Glutamatergic neuron (in vitro differentiated cells): ENCODE data around the gene ALKAL2. TPM values are rescaled to one million over a fixed set of nuclear protein-coding genes. Genes with fewer than 3 reads are reported as not detected.

Experiments used
- DNase-seq: peaks from one replicate; pipeline ENCODE4 v3.0.0; 2022
- H3K27ac Mint-ChIP-seq: one replicate; pipeline ENCODE4 v1.8.0; 2020; ENCODE audit warnings: mild to moderate bottlenecking, mixed read lengths, inconsistent platforms; ENCODE audit not compliant: unreplicated experiment
- H3K27me3 Mint-ChIP-seq: one replicate; pipeline ENCODE4 v1.8.0; 2020; ENCODE audit warnings: mild to moderate bottlenecking, moderate library complexity, mixed read lengths, inconsistent platforms; ENCODE audit not compliant: unreplicated experiment
- H3K36me3 Mint-ChIP-seq: one replicate; pipeline ENCODE4 v1.8.0; 2020; ENCODE audit warnings: mild to moderate bottlenecking, mixed read lengths, inconsistent platforms; ENCODE audit not compliant: unreplicated experiment
- H3K4me1 Mint-ChIP-seq: one replicate; pipeline ENCODE4 v1.8.0; 2020; ENCODE audit warnings: mild to moderate bottlenecking, low read depth, mixed read lengths, inconsistent platforms; ENCODE audit not compliant: unreplicated experiment
- H3K4me3 Mint-ChIP-seq: one replicate; pipeline ENCODE4 v1.8.0; 2020; ENCODE audit warnings: mild to moderate bottlenecking, mixed read lengths, inconsistent platforms; ENCODE audit not compliant: unreplicated experiment
- H3K9me3 Mint-ChIP-seq: one replicate; pipeline ENCODE4 v1.8.0; 2020; ENCODE audit warnings: mild to moderate bottlenecking, moderate library complexity, mixed read lengths, inconsistent platforms; ENCODE audit not compliant: unreplicated experiment
- total RNA-seq: library from RNA; stranded (reverse); fragmentation: NEBNext Ultra II Directional; extraction: Animal tissue kit (Norgen Biotek cat#: 25700); gene quantifications from one replicate; pipeline ENCODE4 v1.2.1, GENCODE V29; 2021; ENCODE audit not compliant: unreplicated experiment
- TF ChIP-seq, protein P1 (sequence below): fragments of 200-600 bp; sonication (generic); IDR thresholded peaks from one replicate; pipeline ENCODE4 v1.5.0; 2021; ENCODE audit not compliant: partially characterized antibody, unreplicated experiment

The ALKAL2 gene
- total RNA-seq, 1 donor from 2014 or later = 1.0 TPM

DNA sequence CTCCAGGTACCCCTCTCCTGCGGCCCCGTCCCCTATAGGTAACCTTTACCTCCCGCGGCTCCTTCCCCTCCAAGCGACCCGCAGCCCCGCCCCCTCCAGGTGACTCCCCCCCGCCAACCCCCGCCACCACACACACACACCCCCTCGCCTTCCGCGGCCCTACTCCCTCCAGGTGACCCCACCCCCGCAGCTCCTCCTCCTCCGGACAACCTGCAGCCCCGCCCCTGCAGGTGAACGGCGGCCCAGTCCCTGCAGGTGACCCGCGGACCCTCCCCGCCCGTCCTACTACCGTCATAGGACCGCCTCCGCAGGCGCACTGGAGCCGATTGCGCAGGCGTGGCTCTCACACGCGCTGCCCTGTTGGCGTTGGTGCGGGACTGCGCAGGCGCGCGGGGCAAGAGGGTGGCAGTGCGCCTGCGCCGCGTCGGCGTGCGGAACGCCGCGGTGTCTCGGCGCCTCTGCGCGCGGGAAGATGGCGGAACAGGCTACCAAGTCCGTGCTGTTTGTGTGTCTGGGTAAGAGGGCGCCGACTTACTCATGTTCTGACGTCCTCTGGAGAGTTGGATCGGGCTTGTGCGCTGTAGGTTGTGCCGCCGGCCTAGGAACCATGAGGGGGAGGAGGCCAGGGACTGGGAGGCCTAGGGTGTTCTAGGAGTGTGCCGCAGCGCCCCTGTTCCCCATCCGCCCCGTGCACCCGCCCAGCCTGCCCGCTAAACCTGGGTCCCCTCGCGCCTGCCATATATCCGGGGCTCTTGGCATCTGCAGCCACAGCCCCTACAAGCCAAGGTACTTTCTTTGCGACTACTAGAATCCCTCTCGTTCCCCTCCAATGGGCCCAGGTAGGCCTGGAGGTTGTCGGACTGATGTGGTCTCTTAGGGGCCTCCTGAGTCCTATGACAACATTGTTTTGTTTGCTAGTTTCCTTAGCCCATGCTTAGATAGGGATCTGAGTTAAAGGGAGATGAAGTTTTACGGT, 23.1 kb downstream of the ALKAL2 start, which contains the start of gene ACP1:
ACP1 (plus strand) TSS at position 455 of the 976 bp plus-strand sequence; CDS start at position 473, 18 bp downstream.
- Mint-ChIP-seq H3K27me3 (peaks cover 2% of the 10 kb centered on the region), H3K9me3 (peaks cover 2% of the 10 kb centered on the region), H3K4me1 (peaks cover 16% of the 10 kb centered on the region), H3K36me3 (no peaks in the 10 kb centered on the region), H3K27ac (peak within 1 kb of the TSS; percentile 68), H3K4me3 (peak within 1 kb of the TSS; percentile 91)
- DNase-seq = peak; percentile 95
- TF ChIP-seq, protein P1, sequence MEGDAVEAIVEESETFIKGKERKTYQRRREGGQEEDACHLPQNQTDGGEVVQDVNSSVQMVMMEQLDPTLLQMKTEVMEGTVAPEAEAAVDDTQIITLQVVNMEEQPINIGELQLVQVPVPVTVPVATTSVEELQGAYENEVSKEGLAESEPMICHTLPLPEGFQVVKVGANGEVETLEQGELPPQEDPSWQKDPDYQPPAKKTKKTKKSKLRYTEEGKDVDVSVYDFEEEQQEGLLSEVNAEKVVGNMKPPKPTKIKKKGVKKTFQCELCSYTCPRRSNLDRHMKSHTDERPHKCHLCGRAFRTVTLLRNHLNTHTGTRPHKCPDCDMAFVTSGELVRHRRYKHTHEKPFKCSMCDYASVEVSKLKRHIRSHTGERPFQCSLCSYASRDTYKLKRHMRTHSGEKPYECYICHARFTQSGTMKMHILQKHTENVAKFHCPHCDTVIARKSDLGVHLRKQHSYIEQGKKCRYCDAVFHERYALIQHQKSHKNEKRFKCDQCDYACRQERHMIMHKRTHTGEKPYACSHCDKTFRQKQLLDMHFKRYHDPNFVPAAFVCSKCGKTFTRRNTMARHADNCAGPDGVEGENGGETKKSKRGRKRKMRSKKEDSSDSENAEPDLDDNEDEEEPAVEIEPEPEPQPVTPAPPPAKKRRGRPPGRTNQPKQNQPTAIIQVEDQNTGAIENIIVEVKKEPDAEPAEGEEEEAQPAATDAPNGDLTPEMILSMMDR = no peak

DNA sequence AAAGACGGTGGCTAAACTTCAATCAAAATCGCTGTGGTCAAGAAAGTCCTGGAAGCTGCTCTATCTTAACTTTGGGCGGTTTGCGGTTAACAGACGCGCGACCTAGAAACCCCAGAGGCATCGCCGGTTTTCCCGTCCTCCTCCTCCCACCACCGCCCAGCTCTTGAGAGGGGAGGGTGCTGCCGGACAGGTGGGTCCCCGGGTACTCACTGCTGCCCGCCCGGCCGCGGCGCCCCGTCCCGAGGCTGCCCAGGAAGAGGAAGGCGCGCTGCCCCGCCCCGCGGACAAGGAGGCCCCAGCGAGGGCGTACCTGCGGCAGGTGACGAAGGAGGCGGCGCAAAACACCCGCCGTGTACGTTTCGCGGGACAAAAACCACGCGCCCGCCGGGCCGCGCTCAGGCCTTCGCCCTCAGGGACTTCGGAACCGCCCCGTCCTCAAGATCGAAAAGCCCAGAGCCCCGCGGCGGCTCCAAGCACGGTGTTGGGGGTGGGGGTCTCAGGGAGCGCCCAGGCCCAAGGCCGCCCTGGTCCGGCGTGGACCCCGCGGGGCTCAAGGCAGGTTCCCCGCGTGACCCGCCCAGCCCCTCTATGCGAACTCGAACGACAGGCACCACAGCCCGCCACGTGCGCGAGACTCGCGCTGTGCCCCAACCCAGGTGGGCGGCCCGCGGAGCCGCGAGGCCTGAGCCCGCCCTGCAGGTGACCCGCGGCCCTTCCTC, 24.0 kb downstream of the ALKAL2 start, which contains the start of gene SH3YL1:
SH3YL1 (minus strand) TSS at position 259 of the 719 bp plus-strand sequence; CDS start at position 211, 48 bp downstream.
- H3K9me3 Mint-ChIP-seq = peaks cover 4% of the 10 kb centered on the region
- H3K36me3 Mint-ChIP-seq = no peaks in the 10 kb centered on the region
- DNase-seq = peak; percentile 25
- H3K4me1 Mint-ChIP-seq = peaks cover 19% of the 10 kb centered on the region
- H3K4me3 Mint-ChIP-seq = peak within 1 kb of the TSS; percentile 91
- H3K27ac Mint-ChIP-seq = peak within 1 kb of the TSS; percentile 68
- TF ChIP-seq, protein P1 = no peak
- H3K27me3 Mint-ChIP-seq = peaks cover 3% of the 10 kb centered on the region

DNA sequence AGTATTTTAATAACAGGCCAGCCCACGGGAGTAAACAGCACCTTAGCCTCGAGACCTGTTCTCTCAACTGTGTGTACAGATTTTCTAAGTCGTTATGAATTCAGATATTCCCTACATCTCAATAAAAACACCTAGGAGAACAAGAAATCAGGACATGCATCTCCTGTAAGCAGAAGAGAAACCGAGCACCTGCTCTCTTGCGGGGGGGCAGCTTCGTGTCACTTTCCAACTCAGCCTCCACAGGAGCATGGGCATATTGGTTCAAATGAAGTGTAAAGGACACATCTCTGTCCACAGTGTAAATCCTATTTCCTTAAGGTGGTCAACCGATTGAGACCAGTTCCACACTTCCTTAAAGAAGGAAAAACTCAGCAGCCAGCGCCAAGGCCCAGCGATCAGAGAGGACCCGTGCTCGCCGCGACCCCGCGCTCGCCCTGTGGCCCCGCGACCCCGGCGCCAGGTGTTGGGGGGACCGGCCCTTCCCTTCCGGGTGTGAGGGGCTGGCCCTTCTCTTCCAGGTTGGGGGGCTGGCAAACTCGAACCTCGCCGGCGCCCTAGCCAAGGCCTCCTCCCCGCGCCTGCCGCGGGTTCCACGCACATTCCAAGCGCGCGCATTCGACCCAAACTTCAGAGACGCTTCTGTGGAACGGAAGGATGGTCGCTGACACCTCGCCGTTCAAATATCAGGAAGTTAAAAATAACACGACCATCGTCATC, 24.7 kb downstream of the ALKAL2 start:
- DNase-seq = no peak

DNA sequence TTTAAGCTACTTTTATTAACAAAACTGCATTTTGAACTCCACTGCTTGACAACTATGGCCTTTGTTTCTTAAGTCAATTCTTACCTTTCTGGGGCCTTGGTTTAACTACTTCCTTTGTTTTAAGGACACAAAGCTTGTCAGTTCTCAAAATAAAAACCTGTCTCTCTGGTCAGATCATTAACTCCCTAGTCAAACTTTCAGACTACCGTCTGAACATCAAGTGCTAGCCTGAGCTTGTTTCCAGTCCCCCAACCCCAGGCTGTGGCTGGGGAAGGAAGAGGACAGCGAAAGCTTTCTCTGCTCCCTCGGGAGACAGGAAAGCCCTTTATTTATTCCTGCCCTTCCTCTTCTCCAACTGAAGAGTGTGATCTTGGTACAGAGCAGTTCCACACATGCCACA, 25.8 kb downstream of the ALKAL2 start:
- TF ChIP-seq, protein P1 = no peak
- Mint-ChIP-seq H3K36me3 (peaks cover 9% of the 10 kb centered on the region), H3K27me3 (peaks cover 10% of the 10 kb centered on the region), H3K4me1 (peaks cover 25% of the 10 kb centered on the region), H3K9me3 (peaks cover 13% of the 10 kb centered on the region), H3K27ac (no peak overlapping the region), H3K4me3 (peak overlapping the region; percentile 61)
- no peak for DNase-seq

More for the DNA sequence above, 24.7 kb downstream of the ALKAL2 start:
- peaks cover 4% of the 10 kb centered on the region for H3K36me3 Mint-ChIP-seq
- peaks cover 10% of the 10 kb centered on the region for H3K27me3 Mint-ChIP-seq
- TF ChIP-seq, protein P1 = no peak
- peaks cover 9% of the 10 kb centered on the region for H3K9me3 Mint-ChIP-seq
- H3K4me3 Mint-ChIP-seq = peak overlapping the region; percentile 78
- H3K4me1 Mint-ChIP-seq = peaks cover 25% of the 10 kb centered on the region
- no peak overlapping the region for H3K27ac Mint-ChIP-seq
